NOMO-1 treated with dmso at 0.1 percent for 144 hours (cell line): ENCODE results near the gene NSMF.
A peak's percentile ranks its signal among the peaks of the same experiment; 100 is the strongest.
"Not testable (repeated sequence)": the region's sequence is repeated elsewhere in the genome, so short reads cannot be mapped to it uniquely, and the experiment has no call there.

ENCODE experiments used
- DNase-seq: peaks from one replicate; lab custom pipeline; 2025; ENCODE audit not compliant: unreplicated experiment; lab: John Stamatoyannopoulos, UW

NSMF gene

DNA sequence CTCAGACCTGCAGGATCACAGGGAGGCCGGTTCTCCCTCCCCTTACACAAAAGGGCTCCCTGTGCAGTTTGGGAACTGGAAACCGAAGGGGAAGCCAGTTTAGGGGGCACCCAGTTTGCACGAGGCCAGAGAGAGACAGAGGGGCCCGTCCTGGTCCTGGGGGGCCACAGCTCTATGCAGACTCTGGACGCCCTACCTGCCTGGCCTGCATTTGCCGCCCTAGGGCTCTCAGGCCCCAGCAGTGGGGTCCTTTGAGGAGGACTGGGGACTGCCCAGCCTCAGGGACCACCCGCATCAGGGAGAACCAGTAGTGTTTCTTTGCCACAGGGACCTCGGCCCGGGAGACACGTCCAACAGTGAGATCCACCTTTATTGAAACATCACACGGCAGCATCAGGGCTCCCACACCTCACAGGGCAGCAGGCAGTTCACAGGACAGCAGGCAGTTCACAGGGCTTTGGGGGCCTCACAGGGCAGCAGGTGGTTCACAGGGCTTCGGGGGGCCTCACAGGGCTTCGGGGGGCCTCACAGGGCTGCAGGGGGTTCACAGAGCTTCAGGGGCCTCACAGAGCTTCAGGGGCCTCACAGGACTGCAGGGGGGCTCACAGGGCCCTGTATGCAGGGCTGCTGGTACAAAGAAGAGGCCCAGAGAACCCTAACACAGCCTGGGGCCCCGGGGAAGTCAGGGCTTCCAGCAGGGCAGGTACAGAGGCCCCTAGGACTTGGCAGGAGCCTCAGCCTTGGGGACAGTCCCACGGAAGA is 648 bp upstream of the NSMF start:
- no peak for DNase-seq

DNA sequence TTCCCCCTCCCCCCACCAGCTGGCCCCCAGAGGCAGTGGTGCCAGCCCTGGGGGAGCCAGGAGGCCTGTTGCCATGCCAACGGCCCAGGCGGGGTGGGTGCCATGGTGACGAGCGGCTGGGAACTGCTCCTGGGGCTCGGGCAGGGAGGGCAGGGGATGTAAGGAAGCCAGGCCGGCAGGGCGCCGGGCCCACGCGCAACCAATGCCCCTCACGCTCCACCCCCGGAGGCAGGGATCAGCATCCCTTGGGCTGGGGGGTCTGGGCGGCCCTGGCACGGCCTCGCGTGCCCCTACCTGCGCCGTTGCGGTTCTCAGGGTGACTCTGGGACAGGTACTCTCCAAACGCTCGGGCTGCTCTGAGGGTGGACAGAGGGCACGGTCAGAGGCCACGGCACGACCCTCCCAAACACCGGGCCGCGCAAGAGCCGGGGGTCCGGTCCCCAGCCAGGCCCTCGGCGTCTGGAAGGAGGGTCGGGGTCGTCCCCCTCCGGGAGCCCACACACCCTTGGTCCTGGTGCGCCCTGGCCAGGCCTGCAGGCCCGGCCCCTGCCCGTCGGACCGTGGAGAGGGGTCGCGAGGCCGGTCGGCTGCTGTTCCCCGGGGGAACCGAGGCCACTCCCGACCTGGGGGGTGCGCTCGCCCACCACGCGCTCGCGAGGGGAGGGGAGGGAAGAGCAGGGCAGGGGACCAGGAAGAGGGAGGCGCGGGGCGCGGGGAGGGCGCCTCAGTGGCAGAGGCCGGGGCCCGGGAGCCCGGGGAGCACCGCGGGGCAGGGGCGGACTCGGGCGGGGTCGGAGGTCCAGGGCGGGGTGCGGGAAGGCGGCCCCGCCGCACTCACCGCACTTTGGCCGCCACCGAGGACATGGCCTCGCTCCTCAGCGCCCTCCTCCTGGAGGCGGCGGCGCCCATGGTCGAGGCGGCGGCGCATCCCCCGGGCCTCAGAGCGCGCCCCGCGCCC is 661 bp downstream of the NSMF start:
- no peak for DNase-seq

DNA sequence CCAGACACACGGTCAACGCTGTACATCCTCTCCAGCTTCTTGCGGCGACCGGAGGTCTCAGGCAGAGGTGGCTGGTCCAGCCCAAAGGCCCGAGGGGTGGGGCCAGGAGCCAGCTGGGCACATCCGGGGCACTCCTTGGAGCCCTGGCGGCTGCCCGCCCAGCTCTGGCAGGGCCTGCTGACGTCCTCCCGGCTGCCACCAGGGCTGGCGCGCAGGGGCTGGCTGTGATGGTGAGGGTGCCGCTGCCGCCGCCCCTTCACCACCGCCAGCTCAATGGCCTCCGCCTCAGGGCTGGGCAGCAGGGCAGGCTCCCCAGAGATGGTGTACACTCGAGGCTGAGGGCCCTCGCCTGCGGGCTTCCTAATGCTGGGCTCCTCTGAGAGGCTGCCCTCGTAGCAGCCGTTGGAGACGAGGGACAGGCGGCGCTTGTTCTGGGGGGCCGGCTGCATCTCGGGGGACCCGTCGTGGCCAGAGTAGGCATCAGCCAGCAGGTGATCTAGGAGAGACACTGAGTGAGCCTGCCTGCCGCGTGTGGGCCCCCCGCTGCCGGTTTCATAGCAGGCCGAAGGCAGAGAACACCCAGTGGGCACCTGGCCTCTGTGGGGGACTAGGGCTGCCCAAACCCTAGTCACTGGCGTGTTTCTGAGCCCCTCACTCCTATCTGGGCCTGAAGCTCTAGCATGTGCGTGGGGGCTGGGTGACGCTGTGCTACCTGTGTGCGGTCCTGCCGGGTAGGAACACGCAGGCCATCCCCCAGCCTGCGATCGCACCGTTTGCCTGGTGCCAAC is 1.5 kb downstream of the NSMF start:
- no peak for DNase-seq

DNA sequence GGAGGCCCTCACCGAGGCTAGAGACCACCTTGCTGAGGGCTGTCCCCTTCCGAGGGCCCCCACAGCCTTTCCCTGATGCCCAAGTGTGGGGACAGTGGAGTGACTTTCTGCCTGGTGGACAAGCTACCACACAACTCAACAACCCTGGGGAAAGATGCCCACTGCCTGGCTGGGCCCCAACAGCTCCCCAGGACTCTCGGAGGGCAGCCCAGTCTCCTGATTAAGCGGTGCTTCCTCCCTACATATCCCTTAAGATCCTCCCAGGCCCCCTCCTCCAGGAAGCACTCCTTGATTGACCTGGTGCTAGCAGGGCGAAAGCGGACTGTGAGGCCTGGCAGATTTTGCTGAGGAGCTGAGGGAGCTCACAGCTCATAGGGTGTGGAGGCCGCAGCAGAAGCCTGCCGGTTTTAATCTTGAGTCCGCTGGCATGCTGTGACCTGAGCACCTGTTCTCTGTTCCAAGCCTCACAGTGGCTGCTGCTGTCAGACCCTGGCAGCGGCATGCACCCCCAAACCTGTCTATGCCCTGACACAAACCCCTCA is 2.2 kb downstream of the NSMF start:
- no peak for DNase-seq

DNA sequence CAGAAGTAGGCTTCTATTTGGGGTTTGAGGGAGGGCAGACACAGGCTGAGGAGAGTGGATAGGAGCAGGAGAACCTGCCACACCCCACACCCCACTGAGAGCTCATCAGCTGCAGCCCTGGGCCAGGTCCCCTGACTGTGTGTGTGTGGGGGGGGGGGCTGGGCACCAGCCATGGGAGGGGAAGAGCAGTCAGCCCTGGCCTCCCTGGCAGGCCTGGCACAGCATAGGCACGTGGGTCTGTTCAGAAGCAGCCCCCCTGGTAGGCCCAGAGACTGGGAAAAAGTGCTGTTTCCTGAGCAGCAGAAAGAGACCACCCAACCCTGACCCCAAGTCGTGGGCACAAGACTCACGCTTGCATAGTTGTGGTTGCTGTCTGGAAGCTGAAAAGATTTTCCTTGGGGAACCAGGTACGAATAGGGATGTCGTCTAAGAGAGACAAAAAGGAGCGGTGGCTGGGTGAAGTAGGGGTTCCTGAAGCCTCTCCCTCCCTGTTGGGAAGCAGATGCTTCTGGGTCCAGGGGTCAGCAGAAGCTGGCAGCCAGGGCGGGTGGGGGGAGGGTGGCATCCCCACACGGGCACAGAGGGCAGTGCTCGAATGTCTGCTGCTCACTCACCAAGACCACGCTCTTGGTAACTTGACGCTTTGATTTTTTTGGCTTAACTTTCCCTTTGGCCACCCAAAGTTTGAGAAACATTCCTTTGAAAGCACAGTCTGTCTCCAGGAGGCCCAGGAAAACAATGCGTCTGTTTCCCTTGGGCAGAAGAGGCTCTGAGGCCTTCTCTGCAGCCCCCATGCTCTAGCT is 2.9 kb downstream of the NSMF start:
- DNase-seq, result no peak

DNA sequence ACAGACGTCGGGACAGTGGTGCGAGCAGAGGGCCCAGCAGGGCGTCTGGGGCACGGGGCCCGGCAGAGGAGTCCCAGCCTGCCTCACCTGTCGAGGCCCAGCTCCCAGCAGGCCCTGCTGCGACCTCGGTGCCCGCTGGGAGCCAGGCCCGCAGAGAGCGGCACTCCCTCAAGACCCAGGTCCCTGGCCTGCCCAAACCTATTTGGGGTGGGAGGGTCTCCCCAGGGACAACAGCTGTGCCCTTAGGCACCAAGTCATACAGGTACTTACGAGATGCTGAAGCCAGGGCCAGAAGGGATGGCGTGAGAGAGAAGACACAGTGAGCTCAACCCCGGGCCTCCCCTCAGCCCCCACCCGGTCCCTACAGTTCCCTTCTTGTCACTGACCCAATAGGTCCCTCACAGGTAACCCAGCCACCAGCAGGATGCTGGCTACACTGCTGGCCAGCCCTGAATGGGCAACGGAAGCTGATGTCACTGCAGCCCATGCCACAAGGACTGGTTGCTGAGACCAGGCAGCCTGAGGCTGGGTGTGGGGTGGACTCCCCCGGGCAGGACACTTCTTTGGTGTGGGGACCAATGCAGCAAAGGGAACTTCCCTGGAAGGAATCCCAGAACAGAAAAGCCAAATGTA is 3.7 kb downstream of the NSMF start:
- DNase-seq, result no peak

DNA sequence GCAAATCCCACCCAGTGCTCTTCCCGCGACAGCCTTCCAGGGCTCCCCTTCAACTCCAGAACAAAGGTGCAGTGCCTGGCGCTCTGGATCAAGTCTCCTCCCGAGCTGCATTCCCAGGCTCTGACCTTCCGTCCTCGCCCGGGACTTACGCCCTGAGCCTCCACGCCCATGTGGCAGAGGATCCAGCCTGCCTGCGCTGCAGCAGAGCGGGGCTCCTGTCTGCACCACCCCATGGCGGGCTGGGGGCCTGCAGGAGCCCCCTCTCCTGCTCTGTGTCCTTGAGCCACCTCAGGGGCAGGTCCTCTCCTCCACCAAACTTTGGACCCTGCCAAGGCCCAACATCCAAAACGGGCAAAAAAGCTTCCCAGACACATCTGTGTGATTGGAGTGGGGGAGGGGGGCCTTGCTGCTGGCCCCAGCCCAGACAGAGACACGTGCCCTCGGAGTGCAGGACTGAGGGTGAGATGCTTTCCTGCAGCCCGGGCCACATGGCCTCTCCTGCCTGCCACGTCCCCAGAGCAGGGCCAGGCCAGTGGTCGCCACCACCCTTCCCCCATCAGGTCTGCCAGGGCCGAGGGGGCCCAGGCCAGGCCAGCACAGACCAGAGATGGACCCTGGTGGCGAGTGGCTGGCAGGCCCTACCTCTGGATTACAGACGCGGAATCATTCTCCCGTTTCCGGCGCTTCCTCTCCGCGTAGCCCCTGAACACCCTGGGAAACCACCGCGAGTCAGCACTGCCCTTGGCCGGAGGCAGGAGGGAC is 4.4 kb downstream of the NSMF start:
- no peak for DNase-seq

DNA sequence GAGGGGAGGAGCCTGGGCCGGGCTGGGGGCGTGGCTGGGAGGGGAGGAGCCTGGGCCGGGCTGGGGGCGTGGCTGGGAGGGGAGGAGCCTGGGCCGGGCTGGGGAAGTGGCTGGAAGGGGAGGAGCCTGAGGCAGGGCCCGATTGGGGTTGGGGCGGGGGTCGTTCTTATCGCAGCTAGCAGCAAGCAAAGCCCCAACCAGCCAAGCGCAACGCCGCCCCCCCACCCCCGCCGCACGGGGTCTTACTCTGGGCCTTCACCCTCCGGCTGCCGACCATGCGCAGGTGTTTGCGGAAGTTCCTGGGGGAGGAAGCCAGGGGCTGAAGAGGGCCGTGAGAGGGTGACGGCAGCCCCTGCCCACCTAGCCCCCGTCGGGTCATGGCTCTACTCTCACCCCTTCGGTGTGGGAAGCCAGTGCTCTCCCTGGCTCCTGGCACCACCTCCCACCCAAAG is 5.0 kb downstream of the NSMF start:
- DNase-seq, result no peak

DNA sequence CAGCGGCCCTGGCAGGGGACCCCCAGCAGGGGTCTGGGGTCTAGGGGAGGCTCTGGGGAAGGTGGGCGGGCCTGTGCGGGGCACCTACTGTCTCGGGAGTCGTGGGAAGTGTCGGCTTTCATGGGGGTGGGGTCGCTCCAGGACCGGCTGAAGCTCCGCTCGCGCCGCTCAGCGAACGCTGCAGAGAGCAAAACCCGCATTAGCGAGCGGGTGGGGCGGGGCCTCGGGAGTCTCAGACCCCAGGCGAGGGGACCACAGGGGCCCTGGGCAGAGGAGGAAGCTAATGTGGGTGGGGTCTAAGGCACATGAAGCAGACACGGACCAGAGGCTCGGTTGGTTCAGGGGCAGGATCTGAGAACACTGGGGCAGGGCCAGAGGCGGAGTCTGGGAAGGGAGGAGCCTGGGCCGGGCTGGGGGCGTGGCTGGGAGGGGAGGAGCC is 5.5 kb downstream of the NSMF start:
- DNase-seq, result peak; percentile 82

DNA sequence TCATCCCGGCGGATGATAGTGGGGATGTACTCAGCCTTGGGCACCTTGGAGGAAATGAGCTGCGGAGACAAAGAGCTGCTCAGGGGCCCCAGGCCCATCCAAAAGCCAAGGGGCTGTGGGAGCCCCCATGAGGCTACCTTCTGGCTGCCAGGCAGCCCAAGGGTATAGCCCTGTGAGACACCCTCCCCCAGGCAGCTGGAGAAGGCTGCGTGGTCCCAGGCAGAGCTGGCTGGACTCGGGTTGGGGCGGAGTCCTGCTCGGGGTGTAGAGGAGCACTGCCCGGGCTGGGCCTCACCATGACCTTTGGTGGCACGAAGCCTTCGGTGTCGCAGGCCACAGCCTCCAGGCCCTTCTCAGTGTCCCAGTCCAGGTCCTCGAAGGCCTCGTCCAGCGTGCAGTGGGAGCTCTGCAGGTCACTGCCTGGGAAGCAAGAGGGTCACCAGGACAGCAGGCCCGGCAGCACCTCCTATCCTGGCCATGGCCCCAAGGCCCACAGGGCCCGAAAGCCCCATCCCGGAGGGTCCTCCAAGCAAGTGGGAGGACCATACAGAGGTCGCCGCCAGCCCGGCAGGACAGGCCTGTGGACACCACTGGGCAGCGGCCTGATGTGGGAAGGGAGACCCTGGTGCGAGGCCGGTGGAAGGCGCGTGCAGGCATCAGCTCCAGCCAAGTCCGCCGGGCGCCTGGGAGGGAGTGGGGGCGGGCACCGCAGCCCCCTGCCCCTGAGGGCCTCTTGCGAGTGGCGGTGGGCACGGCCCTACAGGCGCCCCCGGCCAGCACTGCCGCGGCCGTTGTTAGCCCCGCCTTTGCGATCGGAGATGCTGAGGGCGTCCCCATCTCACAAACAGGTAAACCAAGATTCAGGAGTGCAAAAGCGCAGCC is 6.1 kb downstream of the NSMF start:
- DNase-seq, result no peak

DNA sequence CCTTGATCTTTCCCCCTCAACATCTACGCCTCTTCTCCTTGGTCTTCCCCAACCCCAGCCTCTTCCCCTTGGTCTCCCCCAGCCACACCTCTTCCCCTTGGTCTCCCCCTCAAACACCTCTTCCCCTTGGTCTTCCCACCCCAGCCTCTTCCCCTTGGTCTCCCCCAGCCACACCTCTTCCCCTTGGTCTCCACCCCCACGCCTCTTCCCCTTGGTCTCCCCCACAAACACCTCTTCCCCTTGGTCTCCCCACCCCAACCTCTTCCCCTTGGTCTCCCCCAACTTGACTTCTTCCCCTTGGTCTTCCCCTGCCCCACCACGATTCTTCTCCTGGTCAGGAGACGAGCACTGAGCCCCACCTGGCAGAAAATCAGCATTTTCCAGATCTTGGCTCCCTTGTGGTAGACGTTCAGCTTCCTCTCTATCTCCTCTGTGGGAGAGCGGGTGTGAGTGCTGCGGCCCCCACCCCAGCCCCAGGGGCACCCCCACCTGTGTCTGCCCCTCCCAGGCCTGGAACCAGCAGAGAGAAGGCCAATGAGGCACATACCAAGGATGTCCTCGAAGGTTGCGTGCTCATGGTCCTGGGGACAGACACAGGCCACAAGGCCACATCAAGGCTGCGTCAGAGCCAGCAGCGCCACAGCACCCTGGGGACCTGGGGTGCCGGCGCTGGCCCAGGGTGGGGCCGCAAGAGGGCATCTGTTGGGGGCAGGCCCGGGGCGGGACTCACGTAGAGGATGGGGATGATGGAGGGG is 7.0 kb downstream of the NSMF start:
- peak; percentile 25 for DNase-seq

DNA sequence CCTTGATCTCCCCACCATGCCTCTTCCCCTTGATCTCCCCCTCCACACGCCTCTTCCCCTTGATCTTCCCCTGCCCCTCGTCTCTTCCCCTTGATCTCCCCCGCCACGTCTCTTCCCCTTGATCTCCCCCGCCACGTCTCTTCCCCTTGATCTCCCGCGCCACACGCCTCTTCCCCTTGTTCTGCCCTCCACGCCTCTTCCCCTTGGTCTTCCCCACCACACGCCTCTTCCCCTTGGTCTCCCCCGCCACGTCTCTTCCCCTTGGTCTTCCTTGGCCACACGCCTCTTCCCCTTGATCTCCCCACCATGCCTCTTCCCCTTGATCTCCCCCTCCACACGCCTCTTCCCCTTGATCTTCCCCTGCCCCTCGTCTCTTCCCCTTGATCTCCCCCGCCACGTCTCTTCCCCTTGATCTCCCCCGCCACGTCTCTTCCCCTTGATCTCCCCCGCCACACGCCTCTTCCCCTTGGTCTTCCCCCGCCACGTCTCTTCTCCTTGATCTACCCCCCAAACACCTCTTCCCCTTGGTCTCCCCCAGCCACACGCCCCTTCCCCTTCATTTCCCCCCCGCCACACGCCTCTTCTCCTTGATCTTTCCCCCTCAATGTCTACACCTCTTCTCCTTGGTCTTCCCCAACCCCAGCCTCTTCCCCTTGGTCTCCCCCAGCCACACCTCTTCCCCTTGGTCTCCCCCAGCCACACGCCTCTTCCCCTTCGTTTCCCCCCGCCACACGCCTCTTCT is 7.7 kb downstream of the NSMF start:
- not testable (repeated sequence) for DNase-seq

DNA sequence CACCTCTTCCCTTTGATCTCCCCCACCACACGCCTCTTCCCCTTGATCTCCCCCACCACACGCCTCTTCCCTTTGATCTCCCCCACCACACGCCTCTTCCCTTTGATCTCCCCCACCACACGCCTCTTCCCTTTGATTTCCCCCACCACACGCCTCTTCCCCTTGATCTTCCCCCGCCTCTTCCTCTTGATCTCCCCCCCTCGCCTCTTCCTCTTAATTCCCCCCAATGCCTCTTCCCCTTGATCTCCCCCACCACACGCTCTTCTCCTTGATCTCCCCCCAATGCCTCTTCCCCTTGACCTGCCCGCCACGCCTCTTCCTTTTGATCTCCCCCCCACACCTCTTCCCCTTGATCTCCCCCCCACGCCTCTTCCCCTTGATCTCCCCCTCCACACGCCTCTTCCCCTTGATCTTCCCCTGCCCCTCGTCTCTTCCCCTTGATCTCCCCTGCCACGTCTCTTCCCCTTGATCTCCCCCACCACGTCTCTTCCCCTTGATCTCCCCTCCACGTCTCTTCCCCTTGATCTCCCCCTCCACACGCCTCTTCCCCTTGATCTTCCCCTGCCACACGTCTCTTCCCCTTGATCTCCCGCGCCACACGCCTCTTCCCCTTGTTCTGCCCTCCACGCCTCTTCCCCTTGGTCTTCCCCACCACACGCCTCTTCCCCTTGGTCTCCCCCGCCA is 8.5 kb downstream of the NSMF start:
- DNase-seq, result peak; percentile 35

DNA sequence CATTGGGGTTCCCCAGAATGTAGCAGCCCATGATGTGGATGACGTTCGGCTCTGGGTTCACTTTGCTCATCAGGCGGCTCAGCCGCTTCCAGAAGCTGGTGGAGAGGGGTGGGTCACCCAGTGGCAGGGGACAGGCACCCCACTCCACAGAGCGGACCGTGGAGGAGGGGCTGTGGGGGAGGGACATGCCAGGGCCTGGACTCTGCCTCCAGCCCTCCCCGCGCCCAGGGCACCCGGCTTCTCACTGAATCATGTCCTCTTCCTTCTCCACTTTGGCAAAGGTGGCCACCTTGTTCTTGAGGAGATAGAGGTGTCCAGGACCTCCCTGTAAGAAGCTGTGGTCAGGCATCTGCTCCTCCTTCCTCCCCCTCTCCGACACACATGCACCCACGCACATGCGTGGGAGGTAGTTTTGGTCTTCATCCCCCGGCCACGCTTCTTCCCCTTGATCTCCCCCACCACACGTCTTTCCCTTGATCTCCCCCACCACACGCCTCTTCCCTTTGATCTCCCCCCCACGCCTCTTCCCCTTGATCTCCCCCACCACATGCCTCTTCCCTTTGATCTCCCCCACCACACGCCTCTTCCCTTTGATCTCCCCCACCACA is 9.1 kb downstream of the NSMF start:
- DNase-seq, result no peak

DNA sequence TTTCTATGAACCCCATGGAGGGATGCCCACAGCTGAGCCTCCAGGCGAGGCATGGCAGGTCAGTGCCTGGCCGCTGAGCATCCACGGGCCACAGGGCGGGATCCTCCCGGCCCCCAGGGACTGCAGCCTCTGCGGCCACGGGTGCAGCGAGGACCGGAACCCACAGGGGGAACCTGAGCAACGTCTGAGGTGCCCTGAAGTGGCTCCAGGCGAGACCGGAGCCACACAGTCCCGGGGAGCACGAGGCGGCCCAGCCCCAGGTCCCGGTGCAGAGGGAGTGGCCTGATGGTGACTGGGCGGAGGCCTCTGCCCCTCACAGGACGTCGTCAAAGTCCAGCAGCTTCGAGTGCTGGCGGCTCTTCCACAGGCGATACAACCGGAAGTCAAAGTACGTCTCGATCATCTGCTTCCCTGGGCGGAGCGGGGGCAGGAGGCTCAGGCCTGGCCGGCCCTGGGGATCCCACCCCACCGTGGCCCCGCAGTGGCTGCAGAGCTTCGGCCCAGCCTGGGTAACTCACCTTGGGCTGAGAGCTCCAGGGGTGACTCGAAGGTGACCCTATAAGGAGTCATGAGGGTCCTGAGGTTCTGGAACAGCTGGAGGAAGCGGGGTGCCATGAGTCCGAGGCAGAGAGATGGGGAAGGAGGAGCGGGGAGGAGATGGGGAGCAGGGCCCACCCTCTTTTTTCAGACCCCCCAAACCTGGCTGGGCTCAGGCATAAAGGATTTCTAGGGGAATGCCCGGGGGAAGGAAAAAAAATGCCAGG is 9.9 kb downstream of the NSMF start:
- no peak for DNase-seq
